ENCODE results near the gene TMOD3. TPM values are rescaled to one million over a fixed set of nuclear protein-coding genes. Genes with fewer than 3 reads are reported as not detected.

The TMOD3 gene
- total and polyA plus RNA-seq, 2 experiments from 2014 or later, result 26.1 to 29.9 TPM

GRCh38 chr15:51799282-51800252 lies 29.9 kb upstream of the TMOD3 start:
- no peaks in the 10 kb centered on the region for H3K9me3 Mint-ChIP-seq
- H3K27me3 Mint-ChIP-seq (ENCODE audit: insufficient read depth, low read depth, poor library complexity), result no peaks in the 10 kb centered on the region
- no peak for DNase-seq (ENCODE audit: low spot score)
- Histone ChIP-seq H3F3A (replicated peaks; ENCODE audit: low read depth) (no peaks in the 10 kb centered on the region), H3K9me2 (ENCODE audit: insufficient read depth) (no peaks in the 10 kb centered on the region), H3K79me2 (replicated peaks; ENCODE audit: insufficient read depth) (no peaks in the 10 kb centered on the region), H4K20me1 (replicated peaks; ENCODE audit: insufficient read depth) (no peaks in the 10 kb centered on the region), H2AFZ (no peak overlapping the region), H3K27ac (ENCODE audit: low read depth) (no peak overlapping the region), H3K4me2 (no peak overlapping the region), H3K27me3 (ENCODE audit: insufficient read depth) (no peaks in the 10 kb centered on the region), H3K4me1 (ENCODE audit: insufficient read depth) (no peaks in the 10 kb centered on the region), H3K36me3 (ENCODE audit: insufficient read depth) (0 out of 2 replicates have a peak, but pooled peaks cover 7% of the 10 kb centered on the region), H3K4me3 (no peak overlapping the region)
- H3K4me3 Mint-ChIP-seq, result no peak overlapping the region
- no peak for ATAC-seq
- no peaks in the 10 kb centered on the region for H3K36me3 Mint-ChIP-seq (ENCODE audit: low read depth)
- no peaks in the 10 kb centered on the region; the same call in 2 of the 3 replicates for H3K4me1 Mint-ChIP-seq
- no peak for TF ChIP-seq NANOG (IDR thresholded peaks at IDR 0.05; ENCODE audit: borderline replicate concordance)
- TF ChIP-seq ZNF114 (CRISPR knock-in tag; IDR thresholded peaks at IDR 0.05), result no peak
- H3K27ac Mint-ChIP-seq, result peak overlapping the region; percentile 17; the same call in 1 of the 2 replicates

DNA sequence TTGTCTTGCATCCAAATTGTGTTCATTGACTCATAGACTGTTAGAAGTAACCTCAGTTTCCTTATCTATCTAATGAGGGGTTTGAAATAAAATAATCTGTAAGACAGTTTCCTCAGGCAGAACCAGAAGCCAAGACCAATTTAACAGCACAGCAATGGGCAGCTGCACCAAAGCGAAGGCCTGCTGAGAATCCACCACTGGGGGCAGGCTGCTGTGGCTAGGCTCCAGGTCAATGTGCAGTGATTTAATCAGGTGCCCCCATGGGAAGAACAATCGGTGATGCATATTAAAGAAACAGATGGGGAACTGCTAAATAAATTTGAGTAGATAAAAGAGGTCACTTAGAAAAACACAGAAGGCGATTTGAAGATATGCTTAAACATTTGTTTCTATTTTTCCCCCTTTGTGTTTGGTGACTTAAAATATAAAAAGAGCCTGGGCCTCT lies 28.0 kb upstream of the TMOD3 start:
- H3K36me3 Mint-ChIP-seq (ENCODE audit: low read depth), result no peaks in the 10 kb centered on the region

DNA sequence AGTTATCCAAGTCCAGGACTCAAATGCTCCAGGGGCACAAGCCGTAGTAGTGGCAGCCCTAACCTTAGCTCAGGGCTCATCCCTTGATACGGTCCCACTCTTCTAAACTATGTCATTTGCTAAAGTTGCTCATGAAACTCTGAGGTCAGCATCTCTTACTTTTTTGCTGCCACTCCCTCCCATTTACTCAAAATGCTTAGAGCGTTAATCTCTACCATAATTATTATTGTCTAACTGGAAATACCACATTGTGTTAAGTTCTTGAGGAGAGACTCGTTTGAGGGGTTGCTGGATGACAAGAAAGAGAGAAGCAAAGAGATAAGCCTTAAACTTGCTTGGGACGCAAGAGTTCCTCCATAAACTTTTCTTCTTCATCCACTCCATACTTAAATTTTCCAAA lies 26.9 kb upstream of the TMOD3 start:
- DNase-seq (ENCODE audit: low spot score), result no peak
- no peak overlapping the region for H3K4me3 Mint-ChIP-seq
- peaks cover 4% of the 10 kb centered on the region for H3K27me3 Mint-ChIP-seq (ENCODE audit: insufficient read depth, low read depth, poor library complexity)
- H3K27ac ChIP-seq (ENCODE audit: low read depth), result no peak overlapping the region
- no peaks in the 10 kb centered on the region for H4K20me1 ChIP-seq (replicated peaks; ENCODE audit: insufficient read depth)
- no peak for ATAC-seq
- H3K9me2 ChIP-seq (ENCODE audit: insufficient read depth), result no peaks in the 10 kb centered on the region
- no peaks in the 10 kb centered on the region for H3K4me1 ChIP-seq (ENCODE audit: insufficient read depth)
- no peaks in the 10 kb centered on the region for H3K9me3 Mint-ChIP-seq
- no peaks in the 10 kb centered on the region for H3K27me3 ChIP-seq (ENCODE audit: insufficient read depth)
- H3K79me2 ChIP-seq (replicated peaks; ENCODE audit: insufficient read depth), result no peaks in the 10 kb centered on the region
- no peaks in the 10 kb centered on the region for H3K36me3 Mint-ChIP-seq (ENCODE audit: low read depth)
- H3K4me3 ChIP-seq, result no peak overlapping the region
- 0 out of 2 replicates have a peak, but pooled peaks cover 7% of the 10 kb centered on the region for H3K36me3 ChIP-seq (ENCODE audit: insufficient read depth)
- no peak overlapping the region for H3K27ac Mint-ChIP-seq
- no peaks in the 10 kb centered on the region; the same call in 2 of the 3 replicates for H3K4me1 Mint-ChIP-seq
- no peaks in the 10 kb centered on the region for H3F3A ChIP-seq (replicated peaks; ENCODE audit: low read depth)
- no peak overlapping the region for H2AFZ ChIP-seq
- no peak overlapping the region for H3K4me2 ChIP-seq
- TF ChIP-seq CREB1 (CRISPR knock-in tag; IDR thresholded peaks at IDR 0.05; ENCODE audit: low read depth) (no peak), ZNF114 (CRISPR knock-in tag; IDR thresholded peaks at IDR 0.05) (no peak), NANOG (IDR thresholded peaks at IDR 0.05; ENCODE audit: borderline replicate concordance) (no peak)
- TF ChIP-seq, protein P1, sequence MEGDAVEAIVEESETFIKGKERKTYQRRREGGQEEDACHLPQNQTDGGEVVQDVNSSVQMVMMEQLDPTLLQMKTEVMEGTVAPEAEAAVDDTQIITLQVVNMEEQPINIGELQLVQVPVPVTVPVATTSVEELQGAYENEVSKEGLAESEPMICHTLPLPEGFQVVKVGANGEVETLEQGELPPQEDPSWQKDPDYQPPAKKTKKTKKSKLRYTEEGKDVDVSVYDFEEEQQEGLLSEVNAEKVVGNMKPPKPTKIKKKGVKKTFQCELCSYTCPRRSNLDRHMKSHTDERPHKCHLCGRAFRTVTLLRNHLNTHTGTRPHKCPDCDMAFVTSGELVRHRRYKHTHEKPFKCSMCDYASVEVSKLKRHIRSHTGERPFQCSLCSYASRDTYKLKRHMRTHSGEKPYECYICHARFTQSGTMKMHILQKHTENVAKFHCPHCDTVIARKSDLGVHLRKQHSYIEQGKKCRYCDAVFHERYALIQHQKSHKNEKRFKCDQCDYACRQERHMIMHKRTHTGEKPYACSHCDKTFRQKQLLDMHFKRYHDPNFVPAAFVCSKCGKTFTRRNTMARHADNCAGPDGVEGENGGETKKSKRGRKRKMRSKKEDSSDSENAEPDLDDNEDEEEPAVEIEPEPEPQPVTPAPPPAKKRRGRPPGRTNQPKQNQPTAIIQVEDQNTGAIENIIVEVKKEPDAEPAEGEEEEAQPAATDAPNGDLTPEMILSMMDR (conservative IDR thresholded peaks at IDR 0.05; ENCODE audit: low read depth in 2 of 2), result no peak
- TF ChIP-seq, protein P2, sequence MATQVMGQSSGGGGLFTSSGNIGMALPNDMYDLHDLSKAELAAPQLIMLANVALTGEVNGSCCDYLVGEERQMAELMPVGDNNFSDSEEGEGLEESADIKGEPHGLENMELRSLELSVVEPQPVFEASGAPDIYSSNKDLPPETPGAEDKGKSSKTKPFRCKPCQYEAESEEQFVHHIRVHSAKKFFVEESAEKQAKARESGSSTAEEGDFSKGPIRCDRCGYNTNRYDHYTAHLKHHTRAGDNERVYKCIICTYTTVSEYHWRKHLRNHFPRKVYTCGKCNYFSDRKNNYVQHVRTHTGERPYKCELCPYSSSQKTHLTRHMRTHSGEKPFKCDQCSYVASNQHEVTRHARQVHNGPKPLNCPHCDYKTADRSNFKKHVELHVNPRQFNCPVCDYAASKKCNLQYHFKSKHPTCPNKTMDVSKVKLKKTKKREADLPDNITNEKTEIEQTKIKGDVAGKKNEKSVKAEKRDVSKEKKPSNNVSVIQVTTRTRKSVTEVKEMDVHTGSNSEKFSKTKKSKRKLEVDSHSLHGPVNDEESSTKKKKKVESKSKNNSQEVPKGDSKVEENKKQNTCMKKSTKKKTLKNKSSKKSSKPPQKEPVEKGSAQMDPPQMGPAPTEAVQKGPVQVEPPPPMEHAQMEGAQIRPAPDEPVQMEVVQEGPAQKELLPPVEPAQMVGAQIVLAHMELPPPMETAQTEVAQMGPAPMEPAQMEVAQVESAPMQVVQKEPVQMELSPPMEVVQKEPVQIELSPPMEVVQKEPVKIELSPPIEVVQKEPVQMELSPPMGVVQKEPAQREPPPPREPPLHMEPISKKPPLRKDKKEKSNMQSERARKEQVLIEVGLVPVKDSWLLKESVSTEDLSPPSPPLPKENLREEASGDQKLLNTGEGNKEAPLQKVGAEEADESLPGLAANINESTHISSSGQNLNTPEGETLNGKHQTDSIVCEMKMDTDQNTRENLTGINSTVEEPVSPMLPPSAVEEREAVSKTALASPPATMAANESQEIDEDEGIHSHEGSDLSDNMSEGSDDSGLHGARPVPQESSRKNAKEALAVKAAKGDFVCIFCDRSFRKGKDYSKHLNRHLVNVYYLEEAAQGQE (IDR thresholded peaks at IDR 0.05; ENCODE audit: unreplicated experiment), result no peak

More for the DNA sequence above, 28.0 kb upstream of the TMOD3 start:
- H3K27me3 Mint-ChIP-seq (ENCODE audit: insufficient read depth, low read depth, poor library complexity), result peaks cover 4% of the 10 kb centered on the region
- Histone ChIP-seq H3K4me2 (no peak overlapping the region), H3K27me3 (ENCODE audit: insufficient read depth) (no peaks in the 10 kb centered on the region), H3K27ac (ENCODE audit: low read depth) (no peak overlapping the region), H2AFZ (no peak overlapping the region), H3K4me1 (ENCODE audit: insufficient read depth) (no peaks in the 10 kb centered on the region), H3K36me3 (ENCODE audit: insufficient read depth) (0 out of 2 replicates have a peak, but pooled peaks cover 7% of the 10 kb centered on the region), H4K20me1 (replicated peaks; ENCODE audit: insufficient read depth) (no peaks in the 10 kb centered on the region), H3K4me3 (no peak overlapping the region), H3K9me2 (ENCODE audit: insufficient read depth) (no peaks in the 10 kb centered on the region), H3K79me2 (replicated peaks; ENCODE audit: insufficient read depth) (no peaks in the 10 kb centered on the region), H3F3A (replicated peaks; ENCODE audit: low read depth) (no peaks in the 10 kb centered on the region)
- H3K9me3 Mint-ChIP-seq, result no peaks in the 10 kb centered on the region
- TF ChIP-seq, protein P1 (conservative IDR thresholded peaks at IDR 0.05; ENCODE audit: low read depth in 2 of 2), result peak; percentile 68 to 88
- TF ChIP-seq POLR2AphosphoS5 (IDR thresholded peaks at IDR 0.05; ENCODE audit: low read depth), result no peak
- peak; percentile 75 for DNase-seq (ENCODE audit: low spot score)
- ATAC-seq, result peak; percentile 96
- no peaks in the 10 kb centered on the region; the same call in 2 of the 3 replicates for H3K4me1 Mint-ChIP-seq
- no peak overlapping the region for H3K4me3 Mint-ChIP-seq
- no peak overlapping the region for H3K27ac Mint-ChIP-seq

All from GM23338 (cell line).